Tibial nerve (tissue), 4 donors: ENCODE results near the gene TTC7B. TPM values are rescaled to one million over a fixed set of nuclear protein-coding genes. Genes with fewer than 3 reads are reported as not detected.

ENCODE experiments used
- DNase-seq, 2 donors: peaks; one replicate each; pipeline ENCODE4 v3.0.0-alpha.2; 2019; ENCODE audit warnings: low spot score in 2 of 2
- H3K27ac ChIP-seq, 4 donors: fragments of 200-600 bp; sonication (generic) in 3 of 4; one replicate each; pipeline ENCODE4 v1.5.1; 2017 to 2019; ENCODE audit warnings: mild to moderate bottlenecking in 1 of 4
- H3K27me3 ChIP-seq, 2 donors: fragments of 200-600 bp; sonication (generic) in 1 of 2; one replicate each; pipeline versions ENCODE4 v1.5.1 to v1.6.0; 2017 to 2019
- H3K36me3 ChIP-seq, 3 donors: fragments of 200-600 bp; sonication (generic); one replicate each; pipeline ENCODE4 v1.5.1; 2018 to 2019
- H3K4me1 ChIP-seq, 4 donors: fragments of 200-600 bp; sonication (generic) in 3 of 4; one replicate each; pipeline ENCODE4 v1.5.1; 2017 to 2019
- H3K4me3 ChIP-seq, 4 donors: fragments of 200-600 bp; sonication (generic) in 3 of 4; one replicate each; pipeline ENCODE4 v1.5.1; 2017 to 2019; ENCODE audit warnings: mild to moderate bottlenecking in 1 of 4, moderate library complexity in 1 of 4
- H3K9me3 ChIP-seq, 4 donors: fragments of 200-600 bp; sonication (generic) in 3 of 4; one replicate each; pipeline ENCODE4 v1.5.1; 2017 to 2019
- CTCF ChIP-seq, 5 experiments: fragments of 200-600 bp in 3 of 5; fragments of 450-650 bp in 2 of 5; sonication (generic) in 3 of 5; IDR thresholded peaks; one replicate each; pipeline ENCODE4 v1.5.1; 2016 to 2019; ENCODE audit warnings: antibody characterized with exemption in 5 of 5, mild to moderate bottlenecking in 3 of 5, moderate library complexity in 2 of 5
- EP300 ChIP-seq, 2 donors: sonication (generic); formaldehyde crosslinking; IDR thresholded peaks; one replicate each; pipeline ENCODE4 v1.6.1; 2017; ENCODE audit warnings: antibody characterized with exemption in 2 of 2, mild to moderate bottlenecking in 1 of 2
- POLR2A ChIP-seq, 2 donors: fragments of 450-650 bp; IDR thresholded peaks; one replicate each; pipeline ENCODE4 v1.6.1; 2017; ENCODE audit warnings: antibody characterized with exemption in 2 of 2, mild to moderate bottlenecking in 2 of 2, moderate library complexity in 2 of 2
- WGBS, 2 donors: methylation state at CpG; one replicate each; pipeline ENCODE4 v1.1.5; 2018; 5-methylcytosine and 5-hydroxymethylcytosine counted together
- total RNA-seq, 4 donors: library from RNA; depleted of rRNA; stranded (reverse); fragments of >200 nt; gene quantifications; one replicate each; pipeline ENCODE4 v1.1.0, GENCODE V29; 2016

TTC7B gene
- total RNA-seq, 4 donors from 2014 or later: 25.9 to 44.1 (median 34.4) TPM

DNA sequence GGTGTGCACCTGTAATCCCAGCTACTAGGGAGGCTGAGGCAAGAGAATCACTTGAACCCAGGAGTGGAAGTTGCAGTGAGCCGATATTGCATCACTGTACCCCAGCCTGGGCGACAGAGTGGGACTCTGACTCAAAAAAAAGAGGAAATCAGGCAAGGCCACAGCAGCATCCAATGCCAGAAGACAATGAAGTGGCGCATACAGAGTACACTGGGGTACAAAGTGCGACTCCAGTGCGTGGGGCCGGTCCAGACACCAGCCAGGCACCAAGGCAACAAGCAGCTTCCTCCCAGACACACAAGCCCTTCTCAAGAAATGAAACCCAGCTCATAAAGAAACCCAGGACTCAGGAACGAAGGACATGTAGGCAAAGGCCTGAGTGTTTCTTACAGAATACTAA, 28.2 kb downstream of the TTC7B start:
- DNase-seq: no peak
- WGBS, 2 donors: 72 to 73% methylated on average over 7 of the region's 7 CpGs

GRCh38 chr14:90785876-90786450, 30.3 kb downstream of the TTC7B start:
- WGBS, 2 donors: 92 to 97% methylated on average over 15 of the region's 15 CpGs
- no peak for TF ChIP-seq POLR2A (IDR thresholded peaks at IDR 0.05)
- TF ChIP-seq EP300 (IDR thresholded peaks at IDR 0.05): no peak
- TF ChIP-seq CTCF (IDR thresholded peaks at IDR 0.05): no peak
- no peak for DNase-seq

More for the DNA sequence above, 28.2 kb downstream of the TTC7B start:
- no peaks in the 10 kb centered on the region for H3K9me3 ChIP-seq
- no peaks in the 10 kb centered on the region for H3K4me1 ChIP-seq
- no peak overlapping the region for H3K27ac ChIP-seq
- TF ChIP-seq EP300 (IDR thresholded peaks at IDR 0.05) (no peak), POLR2A (IDR thresholded peaks at IDR 0.05) (no peak), CTCF (IDR thresholded peaks at IDR 0.05) (no peak)
- H3K27me3 ChIP-seq: no peaks in the 10 kb centered on the region
- peaks cover 0 to 28% (median 0%) of the 10 kb centered on the region in 3 donors for H3K36me3 ChIP-seq
- H3K4me3 ChIP-seq: no peak overlapping the region

DNA sequence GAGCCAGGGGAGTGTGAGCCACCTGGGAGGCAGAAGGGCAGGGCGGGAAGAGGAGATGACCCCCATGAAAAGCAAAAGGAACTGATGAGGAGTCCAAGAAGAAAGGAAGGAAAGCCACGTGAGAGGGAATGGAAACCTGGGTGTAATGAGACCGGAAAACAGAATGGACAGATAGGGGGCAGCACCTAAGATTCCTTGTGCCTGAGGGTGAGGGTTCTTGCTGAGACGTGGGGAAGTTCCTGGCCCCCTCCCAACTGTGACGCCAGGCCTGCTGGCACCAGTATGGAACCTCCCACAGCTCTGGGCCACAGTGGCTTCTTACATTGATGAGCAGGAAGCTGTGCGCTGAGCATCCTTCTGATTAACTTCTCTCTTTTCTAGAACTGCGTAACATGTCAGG, 30.8 kb downstream of the TTC7B start:
- Histone ChIP-seq H3K4me1 (no peaks in the 10 kb centered on the region), H3K27ac (no peak overlapping the region), H3K9me3 (no peaks in the 10 kb centered on the region), H3K4me3 (no peak overlapping the region), H3K36me3 (peaks cover 0 to 54% (median 0%) of the 10 kb centered on the region in 3 donors), H3K27me3 (no peaks in the 10 kb centered on the region)
- no peak for DNase-seq
- TF ChIP-seq POLR2A (IDR thresholded peaks at IDR 0.05) (no peak), CTCF (IDR thresholded peaks at IDR 0.05) (peak in 1 of 5 experiments; percentile 15), EP300 (IDR thresholded peaks at IDR 0.05) (no peak)
- WGBS, 2 donors: 60 to 69% methylated on average over 7 of the region's 7 CpGs

More at GRCh38 chr14:90785876-90786450, 30.3 kb downstream of the TTC7B start:
- Histone ChIP-seq H3K9me3 (no peaks in the 10 kb centered on the region), H3K4me1 (no peaks in the 10 kb centered on the region), H3K27me3 (no peaks in the 10 kb centered on the region), H3K4me3 (no peak overlapping the region), H3K36me3 (peaks cover 0 to 49% (median 0%) of the 10 kb centered on the region in 3 donors), H3K27ac (no peak overlapping the region)

- Histone ChIP-seq H3K4me3 (no peak overlapping the region), H3K9me3 (no peaks in the 10 kb centered on the region), H3K27me3 (no peaks in the 10 kb centered on the region), H3K27ac (no peak overlapping the region), H3K4me1 (no peaks in the 10 kb centered on the region), H3K36me3 (peaks cover 0 to 59% (median 0%) of the 10 kb centered on the region in 3 donors)
- 83 to 88% methylated on average over 9 of the region's 9 CpGs for WGBS, 2 donors
- DNase-seq: no peak
- TF ChIP-seq POLR2A (IDR thresholded peaks at IDR 0.05) (no peak), CTCF (IDR thresholded peaks at IDR 0.05) (no peak), EP300 (IDR thresholded peaks at IDR 0.05) (no peak)
These were observed 31.5 kb downstream of the TTC7B start for GRCh38 chr14:90784621-90785270.

- 94 to 95% methylated on average over 6 of the region's 6 CpGs for WGBS, 2 donors
- Histone ChIP-seq H3K4me1 (no peaks in the 10 kb centered on the region), H3K4me3 (no peak overlapping the region), H3K9me3 (no peaks in the 10 kb centered on the region), H3K27ac (no peak overlapping the region), H3K36me3 (peaks cover 0 to 73% (median 0%) of the 10 kb centered on the region in 3 donors), H3K27me3 (no peaks in the 10 kb centered on the region)
- TF ChIP-seq CTCF (IDR thresholded peaks at IDR 0.05) (no peak), EP300 (IDR thresholded peaks at IDR 0.05) (no peak), POLR2A (IDR thresholded peaks at IDR 0.05) (no peak)
- DNase-seq: no peak
These were observed 32.9 kb downstream of the TTC7B start for GRCh38 chr14:90783344-90783743.
